ENCODE data around the gene KAT8. TPM values are rescaled to one million over a fixed set of nuclear protein-coding genes. Genes with fewer than 3 reads are reported as not detected.

KAT8 gene
- total and polyA plus RNA-seq, 10 of the 15 experiments (the other 5 are each of a cell fraction or from before 2014, with no cell fraction given) = 5.5 to 55.8 (median 39.6) TPM

DNA sequence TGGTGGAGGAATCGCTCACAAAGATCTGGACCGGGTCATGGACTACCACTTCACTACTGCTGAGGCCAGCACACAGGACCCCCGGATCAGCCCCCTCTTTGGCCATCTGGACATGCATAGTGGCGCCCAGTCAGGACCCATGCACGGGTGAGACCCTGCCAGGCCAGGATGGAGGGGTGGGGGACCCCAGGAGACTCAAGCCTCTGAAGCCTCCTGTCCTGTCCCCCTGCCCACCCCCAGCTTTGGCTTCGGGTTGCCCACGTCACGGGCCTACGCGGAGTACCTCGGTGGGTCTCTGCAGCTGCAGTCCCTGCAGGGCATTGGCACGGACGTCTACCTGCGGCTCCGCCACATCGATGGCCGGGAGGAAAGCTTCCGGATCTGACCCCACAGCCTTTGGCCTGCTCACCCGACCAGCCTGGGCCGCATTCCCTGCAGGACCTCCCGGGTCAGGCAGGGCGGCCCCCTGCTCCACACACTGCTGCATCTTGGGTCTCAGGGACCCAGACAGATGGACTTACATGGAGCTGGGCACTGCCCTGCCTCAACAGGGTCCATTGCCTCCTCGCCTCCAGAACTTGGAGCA lies 5.5 kb upstream of the KAT8 start:
- Histone ChIP-seq H3K4me3 (no peak overlapping the region), H2AFZ (ENCODE audit: control insufficient read depth, low read depth, low read length) (no peak overlapping the region), H3K4me1 (ENCODE audit: control insufficient read depth, insufficient read depth, low read length) (peaks cover 18% of the 10 kb centered on the region), H3K36me3 (ENCODE audit: control insufficient read depth in 2 of 2, insufficient read depth in 2 of 2, low read length in 1 of 2) (peaks cover 0 to 4% of the 10 kb centered on the region in 2 experiments; a peak in 3 of 4 replicates), H3K79me2 (ENCODE audit: control insufficient read depth, insufficient read depth, low read length) (peaks cover 13% of the 10 kb centered on the region), H3K4me2 (ENCODE audit: control insufficient read depth, insufficient read depth) (no peak overlapping the region), H3K9me3 (replicated peaks; ENCODE audit: control insufficient read depth, insufficient read depth, low read length) (no peaks in the 10 kb centered on the region), H4K20me1 (ENCODE audit: control insufficient read depth, insufficient read depth) (no peaks in the 10 kb centered on the region), H3K27me3 (replicated peaks in 1 of 2; ENCODE audit: control insufficient read depth in 2 of 2, insufficient read depth in 2 of 2, low read length in 1 of 2) (no peaks in the 10 kb centered on the region), H3K9ac (ENCODE audit: control insufficient read depth, insufficient read depth, low read length) (no peak overlapping the region), H3K27ac (ENCODE audit: control insufficient read depth, insufficient read depth) (no peak overlapping the region)
- 94% methylated on average over 18 of the region's 23 CpGs for WGBS (ENCODE audit: insufficient coverage, insufficient replicate concordance, low lambda C conversion rate, missing lambda C conversion rate)
- no TSS peak for BruUV-seq (replicated peaks)
- SMC1A ChIA-PET (ENCODE audit: uncharacterized antibody, unreplicated experiment) = no interaction called here
- ATAC-seq (no peak), FAIRE-seq (no peak), DNase-seq (ENCODE audit: low read depth, low spot score) (no peak)
- intact Hi-C loops (cut with micrococcal nuclease; ENCODE audit: unreplicated experiment) (loop anchor here (10.0 kb wide), 1 partner anchor 763 kb away; the partner anchor contains the start of gene ZNF267), in situ Hi-C loops (cut with MboI) (loop anchor here (10.0 kb wide), 1 partner anchor 763 kb away; the partner anchor contains the start of gene ZNF267)
- POLR2A ChIA-PET = interaction anchor here (0.6 to 0.8 kb wide), 2 partner anchors 11 to 44 kb away, joined by 3 read pairs; no protein-coding TSS in a partner anchor
- CTCF ChIA-PET = interaction anchor here (0.8 to 1.6 kb wide), 2 partner anchors 30 to 170 kb away, joined by 3 to 4 read pairs; no protein-coding TSS in a partner anchor
- RAD21 ChIA-PET (ENCODE audit: unreplicated experiment) = interaction anchor here (0.5 kb wide), 1 partner anchor 138 kb away, joined by 4 read pairs; no protein-coding TSS in a partner anchor
- no peak for TF ChIP-seq RFX5 (IDR thresholded peaks at IDR 0.05; ENCODE audit: low read depth, low read length)
- no peak for TF ChIP-seq SP1 (IDR thresholded peaks at IDR 0.05; ENCODE audit: low read depth, low read length)
- no peak for TF ChIP-seq ZBTB11 (CRISPR knock-in tag; IDR thresholded peaks at IDR 0.05)
- no peak for TF ChIP-seq LARP7 (IDR thresholded peaks at IDR 0.05)
- no peak for TF ChIP-seq SREBF2 (IDR thresholded peaks at IDR 0.05; ENCODE audit: low read length)
- TF ChIP-seq PAX5 (IDR thresholded peaks at IDR 0.05; ENCODE audit: borderline replicate concordance, low read depth, low read length) = no peak
- TF ChIP-seq GATAD2B (conservative IDR thresholded peaks at IDR 0.05; ENCODE audit: low read depth) = no peak
- no peak for TF ChIP-seq NFYA (IDR thresholded peaks at IDR 0.05; ENCODE audit: borderline replicate concordance, low read depth, low read length)
- no peak for TF ChIP-seq GABPA (IDR thresholded peaks at IDR 0.05; ENCODE audit: low read depth)
- TF ChIP-seq ZNF592 (IDR thresholded peaks at IDR 0.05) = no peak
- TF ChIP-seq IKZF1 (conservative IDR thresholded peaks at IDR 0.05) = no peak
- no peak for TF ChIP-seq MLLT1 (IDR thresholded peaks at IDR 0.05)
- TF ChIP-seq USF1 (IDR thresholded peaks at IDR 0.05; ENCODE audit: borderline replicate concordance, extremely low read length, insufficient read depth, low read depth, low read length) = no peak
- TF ChIP-seq NR2C1 (IDR thresholded peaks at IDR 0.05) = no peak

Data from GM12878 (cell line).